HepG2 (cell line): ENCODE data around the gene LTC4S. TPM values are rescaled to one million over a fixed set of nuclear protein-coding genes. Genes with fewer than 3 reads are reported as not detected.

ENCODE experiments used
- ATAC-seq: fragments of 200-7000 bp; cut with Tn5 transposase; 3 replicates; pipeline ENCODE4 v1.9.1; 2020; ENCODE audit warnings: mild to moderate bottlenecking, moderate library complexity
- BruUV-seq: library from RNA; stranded (reverse); fragments of 400-500 nt; replicated peaks from 2 replicates; lab custom pipeline; 2021; lab: Mats Ljungman, UMichigan
- CTCF ChIA-PET: fragments of 300-600 bp; formaldehyde crosslinking; extraction: SDS; loops from one replicate; lab custom pipeline; 2021; ENCODE audit warnings: low total read pairs, inconsistent platforms, low intra/inter-chr PET ratio; lab: Yijun Ruan, JAX
- POLR2A ChIA-PET: fragments of 350-600 bp; sonication (Branson Sonifier 250); formaldehyde crosslinking; loops from one replicate; lab custom pipeline; 2020; ENCODE audit warnings: antibody characterized with exemption, inconsistent platforms; lab: Yijun Ruan, JAX
- DNase-seq: peaks from one replicate; pipeline ENCODE4 v3.0.0-alpha.2; 2015; ENCODE audit warnings: low spot score
- FAIRE-seq: peaks from 3 replicates; lab custom pipeline; 2011; peaks lifted over from hg19 to GRCh38; lab: Jason Lieb, UNC
- H2AFZ ChIP-seq: one replicate; pipeline ENCODE4 v1.6.1; 2011; ENCODE audit warnings: low read length, inconsistent platforms
- H3K27ac ChIP-seq: fragments of 300-600 bp; 3 replicates; pipeline ENCODE4 v1.8.0; 2011; ENCODE audit warnings: mixed run types, mild to moderate bottlenecking, mixed read lengths, low read length, inconsistent platforms; ENCODE audit not compliant: insufficient read depth; ENCODE audit errors: extremely low read length
- H3K27me3 ChIP-seq, 2 experiments: fragments of 200-600 bp in 1 of 2; 2 replicates in 1 of 2; 3 replicates in 1 of 2; pipeline versions ENCODE4 v1.6.0 to v1.8.0; 2011; ENCODE audit warnings: low read length in 2 of 2, mild to moderate bottlenecking in 2 of 2, moderate library complexity in 2 of 2, inconsistent platforms in 1 of 2; ENCODE audit not compliant: insufficient read depth in 2 of 2, control insufficient read depth in 1 of 2
- H3K36me3 ChIP-seq, 2 experiments: fragments of 200-600 bp in 1 of 2; replicated peaks in 1 of 2; 2 replicates in 1 of 2; 3 replicates in 1 of 2; pipeline versions ENCODE4 v1.5.1 to v1.8.0; 2011; ENCODE audit warnings: low read length in 2 of 2, inconsistent platforms in 1 of 2; ENCODE audit not compliant: insufficient read depth in 2 of 2, control insufficient read depth in 1 of 2
- H3K4me1 ChIP-seq: 2 replicates; pipeline ENCODE4 v1.5.1; 2012; ENCODE audit warnings: low read length, inconsistent platforms; ENCODE audit not compliant: insufficient read depth
- H3K4me2 ChIP-seq: 2 replicates; pipeline ENCODE4 v1.6.0; 2011; ENCODE audit warnings: low read depth, low read length, inconsistent platforms
- H3K4me3 ChIP-seq, 3 experiments: fragments of 200-600 bp in 1 of 3; sonication (generic), shearing (Covaris generic) in 1 of 3; replicated peaks in 1 of 3; 2 replicates each; pipeline ENCODE4 v1.5.1; 2011 to 2016; ENCODE audit warnings: low read length in 3 of 3, inconsistent platforms in 2 of 3, low read depth in 2 of 3, mild to moderate bottlenecking in 2 of 3, control low read depth in 1 of 3, mixed read lengths in 1 of 3; ENCODE audit not compliant: insufficient read depth in 1 of 3
- H3K79me2 ChIP-seq: one replicate; pipeline ENCODE4 v1.6.1; 2011; ENCODE audit warnings: low read length, inconsistent platforms; ENCODE audit not compliant: insufficient read depth
- H3K9ac ChIP-seq: 2 replicates; pipeline ENCODE4 v1.6.0; 2011; ENCODE audit warnings: mild to moderate bottlenecking, low read depth, low read length, inconsistent platforms; ENCODE audit not compliant: insufficient read depth
- H3K9me3 ChIP-seq: 2 replicates; pipeline ENCODE4 v1.5.1; 2012; ENCODE audit warnings: mild to moderate bottlenecking, low read length
- H4K20me1 ChIP-seq: 2 replicates; pipeline ENCODE4 v1.6.0; 2011; ENCODE audit warnings: inconsistent platforms, mild to moderate bottlenecking, low read length, moderate library complexity; ENCODE audit not compliant: insufficient read depth
- MTF2 ChIP-seq: sonication (generic); formaldehyde crosslinking; IDR thresholded peaks from 2 replicates; pipeline ENCODE4 v1.5.0; 2020; ENCODE audit warnings: missing genetic modification reagents, borderline replicate concordance
- PRDM10 ChIP-seq: sonication (generic); formaldehyde crosslinking; IDR thresholded peaks from 2 replicates; pipeline ENCODE4 v1.4.0; 2020; ENCODE audit warnings: low read depth, missing genetic modification reagents
- RFX5 ChIP-seq: IDR thresholded peaks from 2 replicates; pipeline ENCODE4 v1.6.1; 2011; ENCODE audit warnings: low read depth, low read length, improper control_type of control experiment
- ZKSCAN5 ChIP-seq: sonication (generic); formaldehyde crosslinking; IDR thresholded peaks from 2 replicates; pipeline ENCODE4 v1.5.1; 2020; ENCODE audit warnings: mild to moderate bottlenecking, missing genetic modification reagents
- ZNF619 ChIP-seq: sonication (generic); formaldehyde crosslinking; IDR thresholded peaks from 2 replicates; pipeline ENCODE4 v1.4.0; 2020; ENCODE audit warnings: mild to moderate bottlenecking, missing genetic modification reagents
- WGBS: methylation state at CpG from one replicate; pipeline ENCODE4 v1.1.6; 2017; ENCODE audit warnings: low lambda C conversion rate; 5-methylcytosine and 5-hydroxymethylcytosine counted together
- in situ Hi-C: cut with HindIII; loops from 2 replicates; pipeline ENCODE4 v1.10.0; 2017; ENCODE audit warnings: low pct_unique_long_range_greater_than_20kb; ENCODE audit not compliant: extremely low pct_ligation_motif_present
- intact Hi-C: fragments of 100-400 bp; cut with micrococcal nuclease; formaldehyde crosslinking; loops from one replicate; pipeline ENCODE4 v1.10.0; 2022; ENCODE audit not compliant: unreplicated experiment
- polyA plus RNA-seq, 8 experiments: library from polyadenylated mRNA; depleted of rRNA in 3 of 8; stranded (reverse) in 7 of 8; unstranded in 1 of 8; fragments of >200 nt; fragmentation: Illumina TruSeq in 4 of 8; extraction: Trizol in 4 of 8; gene quantifications; 2 replicates each; pipeline versions ENCODE4 v1.2.1 to v1.2.3, GENCODE V29; 2011 to 2016; ENCODE audit warnings: low read depth in 4 of 8, missing spikeins in 1 of 8, mixed read lengths in 1 of 8; ENCODE audit not compliant: insufficient read depth in 1 of 8
- total RNA-seq, 5 experiments: library from RNA; depleted of rRNA; stranded (reverse); fragments of >200 nt; fragmentation: Illumina TruSeq; extraction: Trizol; gene quantifications; 2 replicates each; pipeline ENCODE4 v1.2.3, GENCODE V29; 2016; ENCODE audit warnings: low read depth in 1 of 5
- TF ChIP-seq, protein P1 (sequence below): sonication (generic); formaldehyde crosslinking; IDR thresholded peaks from 2 replicates; pipeline ENCODE4 v1.5.1; 2020; ENCODE audit warnings: mild to moderate bottlenecking, missing genetic modification reagents, moderate library complexity
- TF ChIP-seq, protein P2 (sequence below), 2 experiments: sonication (generic) in 1 of 2; formaldehyde crosslinking in 1 of 2; IDR thresholded peaks; 2 replicates each; pipeline versions ENCODE4 v1.4.0 to v1.6.1; 2018 to 2020; ENCODE audit warnings: missing genetic modification reagents in 2 of 2, borderline replicate concordance in 1 of 2, low read depth in 1 of 2, mild to moderate bottlenecking in 1 of 2, missing biosample characterization in 1 of 2

The LTC4S gene
- total and polyA plus RNA-seq, 2 of the 13 experiments (the other 11 are each of a cell fraction or from before 2014, with no cell fraction given): 0.35 TPM; not detected in 1

DNA sequence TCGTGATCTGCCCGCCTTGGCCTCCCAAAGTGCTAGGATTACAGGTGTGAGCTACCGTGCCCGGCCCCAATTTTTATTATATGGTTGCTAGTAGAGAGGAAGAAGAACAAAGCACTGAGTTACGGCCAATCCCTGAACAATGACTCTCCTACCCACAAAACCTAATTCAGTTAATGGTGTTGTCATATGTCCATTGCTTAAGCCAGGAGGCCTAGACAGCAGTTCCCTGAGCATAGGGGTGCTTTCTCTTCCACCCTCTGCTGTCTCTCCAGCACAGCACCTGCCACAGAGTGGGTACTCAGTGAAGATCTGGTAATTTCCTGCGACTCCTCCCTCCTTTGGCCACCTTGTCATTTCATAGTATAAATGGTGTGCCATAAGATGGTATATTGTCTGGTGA lies 21.4 kb upstream of the LTC4S start:
- Histone ChIP-seq H3K79me2 (no peaks in the 10 kb centered on the region), H3K9me3 (no peaks in the 10 kb centered on the region), H4K20me1 (no peaks in the 10 kb centered on the region), H3K36me3 (peaks cover 38 to 85% of the 10 kb centered on the region in 2 experiments), H3K4me3 (no peak overlapping the region), H3K9ac (no peak overlapping the region), H3K4me1 (no peaks in the 10 kb centered on the region), H3K4me2 (no peak overlapping the region), H2AFZ (no peak overlapping the region), H3K27ac (no peak overlapping the region)
- WGBS: 98% methylated on average over 6 of the region's 6 CpGs
- POLR2A ChIA-PET: no interaction called here
- ATAC-seq (no peak), DNase-seq (no peak), FAIRE-seq (no peak)
- intact Hi-C loops: no loop called here
- TF ChIP-seq MTF2 (CRISPR knock-in tag) (no peak), RFX5 (no peak), ZKSCAN5 (CRISPR knock-in tag) (no peak)
- TF ChIP-seq, protein P1, sequence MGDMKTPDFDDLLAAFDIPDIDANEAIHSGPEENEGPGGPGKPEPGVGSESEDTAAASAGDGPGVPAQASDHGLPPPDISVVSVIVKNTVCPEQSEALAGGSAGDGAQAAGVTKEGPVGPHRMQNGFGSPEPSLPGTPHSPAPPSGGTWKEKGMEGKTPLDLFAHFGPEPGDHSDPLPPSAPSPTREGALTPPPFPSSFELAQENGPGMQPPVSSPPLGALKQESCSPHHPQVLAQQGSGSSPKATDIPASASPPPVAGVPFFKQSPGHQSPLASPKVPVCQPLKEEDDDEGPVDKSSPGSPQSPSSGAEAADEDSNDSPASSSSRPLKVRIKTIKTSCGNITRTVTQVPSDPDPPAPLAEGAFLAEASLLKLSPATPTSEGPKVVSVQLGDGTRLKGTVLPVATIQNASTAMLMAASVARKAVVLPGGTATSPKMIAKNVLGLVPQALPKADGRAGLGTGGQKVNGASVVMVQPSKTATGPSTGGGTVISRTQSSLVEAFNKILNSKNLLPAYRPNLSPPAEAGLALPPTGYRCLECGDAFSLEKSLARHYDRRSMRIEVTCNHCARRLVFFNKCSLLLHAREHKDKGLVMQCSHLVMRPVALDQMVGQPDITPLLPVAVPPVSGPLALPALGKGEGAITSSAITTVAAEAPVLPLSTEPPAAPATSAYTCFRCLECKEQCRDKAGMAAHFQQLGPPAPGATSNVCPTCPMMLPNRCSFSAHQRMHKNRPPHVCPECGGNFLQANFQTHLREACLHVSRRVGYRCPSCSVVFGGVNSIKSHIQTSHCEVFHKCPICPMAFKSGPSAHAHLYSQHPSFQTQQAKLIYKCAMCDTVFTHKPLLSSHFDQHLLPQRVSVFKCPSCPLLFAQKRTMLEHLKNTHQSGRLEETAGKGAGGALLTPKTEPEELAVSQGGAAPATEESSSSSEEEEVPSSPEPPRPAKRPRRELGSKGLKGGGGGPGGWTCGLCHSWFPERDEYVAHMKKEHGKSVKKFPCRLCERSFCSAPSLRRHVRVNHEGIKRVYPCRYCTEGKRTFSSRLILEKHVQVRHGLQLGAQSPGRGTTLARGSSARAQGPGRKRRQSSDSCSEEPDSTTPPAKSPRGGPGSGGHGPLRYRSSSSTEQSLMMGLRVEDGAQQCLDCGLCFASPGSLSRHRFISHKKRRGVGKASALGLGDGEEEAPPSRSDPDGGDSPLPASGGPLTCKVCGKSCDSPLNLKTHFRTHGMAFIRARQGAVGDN: no peak
- TF ChIP-seq, all 625 proteins: peak for 0
- CTCF ChIA-PET: no interaction called here
- H3K27me3 ChIP-seq: no peaks in the 10 kb centered on the region
- in situ Hi-C loops: loop anchor here (25.0 kb wide), 1 partner anchor 315 kb away; no protein-coding TSS in a partner anchor
- no TSS peak for BruUV-seq

DNA sequence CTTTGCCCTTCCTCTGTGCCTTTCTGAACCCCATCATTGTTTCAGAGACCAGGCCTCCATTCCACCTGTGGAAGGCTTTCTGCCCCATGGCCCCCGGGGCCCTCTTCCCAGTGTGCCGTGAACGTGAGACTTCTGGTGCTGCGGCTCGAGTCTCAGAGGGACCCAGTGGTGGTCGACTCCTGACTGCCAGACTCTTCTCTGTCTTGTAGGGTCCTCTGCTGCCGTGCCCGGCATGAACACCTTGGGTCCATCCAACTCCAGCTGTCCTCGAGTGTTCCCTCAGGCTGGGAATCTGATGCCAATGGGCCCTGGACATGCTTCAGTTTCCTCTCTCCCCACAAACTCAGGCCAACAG lies 20.1 kb upstream of the LTC4S start:
- DNase-seq: no peak
- FAIRE-seq: no peak
- Histone ChIP-seq H3K4me1 (no peaks in the 10 kb centered on the region), H3K27ac (no peak overlapping the region), H3K9me3 (no peaks in the 10 kb centered on the region), H3K4me2 (no peak overlapping the region), H3K79me2 (no peaks in the 10 kb centered on the region), H3K27me3 (no peaks in the 10 kb centered on the region), H3K36me3 (peaks cover 36 to 87% of the 10 kb centered on the region in 2 experiments)
- BruUV-seq: no TSS peak
- CTCF ChIA-PET: no interaction called here
- POLR2A ChIA-PET: no interaction called here
- TF ChIP-seq, protein P2, sequence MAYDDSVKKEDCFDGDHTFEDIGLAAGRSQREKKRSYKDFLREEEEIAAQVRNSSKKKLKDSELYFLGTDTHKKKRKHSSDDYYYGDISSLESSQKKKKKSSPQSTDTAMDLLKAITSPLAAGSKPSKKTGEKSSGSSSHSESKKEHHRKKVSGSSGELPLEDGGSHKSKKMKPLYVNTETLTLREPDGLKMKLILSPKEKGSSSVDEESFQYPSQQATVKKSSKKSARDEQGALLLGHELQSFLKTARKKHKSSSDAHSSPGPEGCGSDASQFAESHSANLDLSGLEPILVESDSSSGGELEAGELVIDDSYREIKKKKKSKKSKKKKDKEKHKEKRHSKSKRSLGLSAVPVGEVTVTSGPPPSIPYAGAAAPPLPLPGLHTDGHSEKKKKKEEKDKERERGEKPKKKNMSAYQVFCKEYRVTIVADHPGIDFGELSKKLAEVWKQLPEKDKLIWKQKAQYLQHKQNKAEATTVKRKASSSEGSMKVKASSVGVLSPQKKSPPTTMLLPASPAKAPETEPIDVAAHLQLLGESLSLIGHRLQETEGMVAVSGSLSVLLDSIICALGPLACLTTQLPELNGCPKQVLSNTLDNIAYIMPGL (CRISPR knock-in tag; IDR thresholded peaks at IDR 0.05; ENCODE audit: borderline replicate concordance in 1 of 2, low read depth in 1 of 2): no peak
- TF ChIP-seq PRDM10 (CRISPR knock-in tag): no peak
- TF ChIP-seq ZNF619 (CRISPR knock-in tag): no peak
- TF ChIP-seq, all 625 proteins: peak for 0
- 100% methylated on average over 4 of the region's 9 CpGs for WGBS
- intact Hi-C loops (no loop called here), in situ Hi-C loops (loop anchor here (25.0 kb wide), 1 partner anchor 314 kb away; no protein-coding TSS in a partner anchor)
- H2AFZ ChIP-seq: no peak overlapping the region
- H4K20me1 ChIP-seq: no peaks in the 10 kb centered on the region
- H3K9ac ChIP-seq: no peak overlapping the region
- ATAC-seq: no peak
- H3K4me3 ChIP-seq: no peak overlapping the region
